OCI-LY3 (cell line): Measurements from ENCODE around the gene ITPR3.

Experiments
- CTCF ChIP-seq: fragments of 200-600, 300-600 bp; sonication (generic); IDR thresholded peaks from 2 replicates; pipeline ENCODE4 v1.5.1; 2014; ENCODE audit warnings: antibody characterized with exemption, low read length, low read depth
- EZH2phosphoT487 ChIP-seq: fragments of 200-600 bp; shearing (Covaris generic); IDR thresholded peaks from 2 replicates; pipeline ENCODE4 v1.6.1; 2018; ENCODE audit warnings: antibody characterized with exemption, mixed run types, low read depth

GRCh38 chr6:33668914-33669313, 47.8 kb downstream of the ITPR3 start:
- TF ChIP-seq CTCF (no peak), EZH2phosphoT487 (no peak)
